ENCODE results near the gene VSIG4.
"Not testable (repeated sequence)": the region's sequence is repeated elsewhere in the genome, so short reads cannot be mapped to it uniquely, and the experiment has no call there.

VSIG4 gene

DNA sequence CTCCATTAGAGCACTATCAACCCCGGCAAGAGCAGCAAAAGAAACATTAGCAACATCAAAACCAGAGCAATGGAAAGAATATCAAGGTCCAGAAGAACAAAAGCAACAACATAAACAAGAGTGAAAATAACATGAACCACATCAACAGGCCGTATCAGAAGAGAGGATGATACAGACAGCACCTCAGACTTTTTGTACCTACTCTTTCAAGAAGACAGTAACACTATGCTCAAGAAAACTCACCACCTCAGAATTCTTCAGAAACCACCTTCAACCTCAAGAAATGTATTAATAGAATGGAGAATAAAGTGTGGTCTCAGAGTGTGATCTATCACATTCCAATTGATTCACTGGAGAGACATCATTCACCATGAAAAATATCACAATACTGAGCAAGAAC, 46.5 kb downstream of the VSIG4 start:
- Histone ChIP-seq H3K9me3 (no peaks in the 10 kb centered on the region), H3K4me3 (no peak overlapping the region), H3K36me3 (no peaks in the 10 kb centered on the region), H3K27ac (no peak overlapping the region), H3K4me1 (no peaks in the 10 kb centered on the region), H3K27me3 (no peaks in the 10 kb centered on the region)
- intact Hi-C loops (cut with DNase I; ENCODE audit: low total_unique reads), result no loop called here
- no peak for TF ChIP-seq CTCF (IDR thresholded peaks at IDR 0.05)
- DNase-seq, result no peak

GRCh38 chrX:65990702-65991101, 49.2 kb downstream of the VSIG4 start:
- no peaks in the 10 kb centered on the region for H3K4me1 ChIP-seq
- H3K27me3 ChIP-seq, result no peaks in the 10 kb centered on the region
- H3K36me3 ChIP-seq, result no peaks in the 10 kb centered on the region
- intact Hi-C loops (cut with DNase I; ENCODE audit: low total_unique reads), result no loop called here
- TF ChIP-seq CTCF (IDR thresholded peaks at IDR 0.05), result no peak
- no peaks in the 10 kb centered on the region for H3K9me3 ChIP-seq
- DNase-seq, result no peak
- H3K4me3 ChIP-seq, result no peak overlapping the region
- H3K27ac ChIP-seq, result no peak overlapping the region

- Histone ChIP-seq H3K36me3 (no peaks in the 10 kb centered on the region), H3K27me3 (no peaks in the 10 kb centered on the region), H3K9me3 (no peaks in the 10 kb centered on the region), H3K4me1 (no peaks in the 10 kb centered on the region), H3K27ac (no peak overlapping the region), H3K4me3 (no peak overlapping the region)
- DNase-seq, result no peak
- intact Hi-C loops (cut with DNase I; ENCODE audit: low total_unique reads), result loop anchor here (2.0 kb wide), 1 partner anchor 407 kb away; no protein-coding TSS in a partner anchor
- no peak for TF ChIP-seq CTCF (IDR thresholded peaks at IDR 0.05)
These were observed 52.1 kb downstream of the VSIG4 start for GRCh38 chrX:65987811-65988210.

GRCh38 chrX:65985922-65986588, 53.8 kb downstream of the VSIG4 start:
- H3K36me3 ChIP-seq, result no peaks in the 10 kb centered on the region
- no peaks in the 10 kb centered on the region for H3K9me3 ChIP-seq
- no peaks in the 10 kb centered on the region for H3K27me3 ChIP-seq
- no peak for DNase-seq
- TF ChIP-seq CTCF (IDR thresholded peaks at IDR 0.05), result peak; percentile 37 to 51
- no peak overlapping the region for H3K27ac ChIP-seq
- H3K4me3 ChIP-seq, result no peak overlapping the region
- H3K4me1 ChIP-seq, result no peaks in the 10 kb centered on the region
- intact Hi-C loops (cut with DNase I; ENCODE audit: low total_unique reads), result loop anchor here (2.0 kb wide), 1 partner anchor 405 kb away; no protein-coding TSS in a partner anchor

- no peak for DNase-seq
- Histone ChIP-seq H3K4me3 (no peak overlapping the region), H3K27me3 (no peaks in the 10 kb centered on the region), H3K9me3 (no peaks in the 10 kb centered on the region), H3K27ac (no peak overlapping the region), H3K36me3 (no peaks in the 10 kb centered on the region), H3K4me1 (no peaks in the 10 kb centered on the region)
- no peak for TF ChIP-seq CTCF (IDR thresholded peaks at IDR 0.05)
- intact Hi-C loops (cut with DNase I; ENCODE audit: low total_unique reads), result no loop called here
These were observed 54.7 kb downstream of the VSIG4 start for GRCh38 chrX:65985211-65985610.

DNA sequence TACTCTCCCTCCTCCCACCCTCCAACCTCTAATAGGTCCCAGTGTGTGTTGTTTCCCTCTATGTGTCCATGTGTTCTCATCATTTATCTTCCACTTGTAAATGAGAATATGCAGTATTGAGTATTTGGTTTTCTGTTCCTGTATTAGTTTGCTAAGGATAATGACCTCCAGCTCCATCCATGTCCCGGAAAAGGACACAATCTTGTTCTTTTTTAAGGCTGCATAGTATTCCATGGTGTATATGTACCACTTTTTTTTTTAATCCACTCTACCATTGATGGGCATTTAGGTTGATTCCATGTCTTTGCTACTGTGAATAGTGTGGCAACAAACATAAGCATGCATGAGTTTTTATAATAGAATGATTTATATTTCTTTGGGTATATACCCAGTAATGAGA, 62.7 kb downstream of the VSIG4 start:
- H3K4me3 ChIP-seq; H3K4me1 ChIP-seq; DNase-seq; H3K9me3 ChIP-seq; intact Hi-C loops (cut with DNase I; ENCODE audit: low total_unique reads); H3K27me3 ChIP-seq; H3K36me3 ChIP-seq; H3K27ac ChIP-seq: not testable (repeated sequence)

Data from tibial artery (tissue), 4 donors.